VCaP (cell line): ENCODE results near the gene CDCA3.
"Not testable (repeated sequence)": the region's sequence is repeated elsewhere in the genome, so short reads cannot be mapped to it uniquely, and the experiment has no call there.

Experiments used
- H3K27ac ChIP-seq: fragments of 450-650 bp; 2 replicates; pipeline ENCODE4 v1.5.1; 2017
- TF ChIP-seq, protein P1 (sequence below): fragments of 450-650 bp; conservative IDR thresholded peaks from 2 replicates; pipeline ENCODE4 v1.5.1; 2017; ENCODE audit warnings: mild to moderate bottlenecking, moderate library complexity

CDCA3 gene

DNA sequence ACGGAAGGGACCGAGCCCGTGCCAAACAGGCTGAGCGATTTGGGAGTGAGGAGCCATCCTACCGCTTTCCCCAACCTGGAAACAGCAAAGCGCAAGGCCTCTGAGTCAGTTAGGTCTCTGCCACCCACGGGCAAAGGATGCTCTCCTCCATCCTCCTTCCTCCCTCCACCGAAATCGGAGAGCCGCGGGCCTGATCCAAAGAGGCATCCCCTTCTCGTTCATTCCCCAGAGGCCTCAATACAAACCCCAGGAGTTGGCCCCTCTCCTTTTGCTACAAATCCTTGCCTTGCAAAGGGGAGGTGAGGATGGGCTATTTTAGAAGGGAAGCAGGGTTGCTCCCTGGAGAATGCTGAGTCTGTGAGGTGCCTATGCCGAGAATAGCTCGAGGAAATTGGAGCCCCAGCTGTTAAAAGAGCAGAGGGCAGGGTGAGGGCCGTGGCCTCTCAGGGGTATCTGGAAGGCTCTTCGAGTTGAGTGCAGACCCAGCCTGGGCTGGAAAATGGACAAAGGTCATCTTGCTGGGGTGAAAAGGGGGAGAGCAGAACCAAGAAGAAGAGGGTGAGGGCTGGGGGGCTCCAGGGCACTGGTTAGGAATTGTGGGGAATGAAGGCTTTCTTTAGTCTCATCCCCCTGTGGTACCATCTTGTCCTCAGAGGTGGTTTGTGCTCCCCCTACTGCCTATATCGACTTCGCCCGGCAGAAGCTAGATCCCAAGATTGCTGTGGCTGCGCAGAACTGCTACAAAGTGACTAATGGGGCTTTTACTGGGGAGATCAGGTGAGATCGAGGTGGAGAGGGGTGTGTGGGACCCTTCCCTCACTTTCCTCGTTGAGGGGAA is 17.3 kb upstream of the CDCA3 start:
- TF ChIP-seq, protein P1, sequence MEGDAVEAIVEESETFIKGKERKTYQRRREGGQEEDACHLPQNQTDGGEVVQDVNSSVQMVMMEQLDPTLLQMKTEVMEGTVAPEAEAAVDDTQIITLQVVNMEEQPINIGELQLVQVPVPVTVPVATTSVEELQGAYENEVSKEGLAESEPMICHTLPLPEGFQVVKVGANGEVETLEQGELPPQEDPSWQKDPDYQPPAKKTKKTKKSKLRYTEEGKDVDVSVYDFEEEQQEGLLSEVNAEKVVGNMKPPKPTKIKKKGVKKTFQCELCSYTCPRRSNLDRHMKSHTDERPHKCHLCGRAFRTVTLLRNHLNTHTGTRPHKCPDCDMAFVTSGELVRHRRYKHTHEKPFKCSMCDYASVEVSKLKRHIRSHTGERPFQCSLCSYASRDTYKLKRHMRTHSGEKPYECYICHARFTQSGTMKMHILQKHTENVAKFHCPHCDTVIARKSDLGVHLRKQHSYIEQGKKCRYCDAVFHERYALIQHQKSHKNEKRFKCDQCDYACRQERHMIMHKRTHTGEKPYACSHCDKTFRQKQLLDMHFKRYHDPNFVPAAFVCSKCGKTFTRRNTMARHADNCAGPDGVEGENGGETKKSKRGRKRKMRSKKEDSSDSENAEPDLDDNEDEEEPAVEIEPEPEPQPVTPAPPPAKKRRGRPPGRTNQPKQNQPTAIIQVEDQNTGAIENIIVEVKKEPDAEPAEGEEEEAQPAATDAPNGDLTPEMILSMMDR, result no peak
- H3K27ac ChIP-seq, result peak overlapping the region; percentile 99

DNA sequence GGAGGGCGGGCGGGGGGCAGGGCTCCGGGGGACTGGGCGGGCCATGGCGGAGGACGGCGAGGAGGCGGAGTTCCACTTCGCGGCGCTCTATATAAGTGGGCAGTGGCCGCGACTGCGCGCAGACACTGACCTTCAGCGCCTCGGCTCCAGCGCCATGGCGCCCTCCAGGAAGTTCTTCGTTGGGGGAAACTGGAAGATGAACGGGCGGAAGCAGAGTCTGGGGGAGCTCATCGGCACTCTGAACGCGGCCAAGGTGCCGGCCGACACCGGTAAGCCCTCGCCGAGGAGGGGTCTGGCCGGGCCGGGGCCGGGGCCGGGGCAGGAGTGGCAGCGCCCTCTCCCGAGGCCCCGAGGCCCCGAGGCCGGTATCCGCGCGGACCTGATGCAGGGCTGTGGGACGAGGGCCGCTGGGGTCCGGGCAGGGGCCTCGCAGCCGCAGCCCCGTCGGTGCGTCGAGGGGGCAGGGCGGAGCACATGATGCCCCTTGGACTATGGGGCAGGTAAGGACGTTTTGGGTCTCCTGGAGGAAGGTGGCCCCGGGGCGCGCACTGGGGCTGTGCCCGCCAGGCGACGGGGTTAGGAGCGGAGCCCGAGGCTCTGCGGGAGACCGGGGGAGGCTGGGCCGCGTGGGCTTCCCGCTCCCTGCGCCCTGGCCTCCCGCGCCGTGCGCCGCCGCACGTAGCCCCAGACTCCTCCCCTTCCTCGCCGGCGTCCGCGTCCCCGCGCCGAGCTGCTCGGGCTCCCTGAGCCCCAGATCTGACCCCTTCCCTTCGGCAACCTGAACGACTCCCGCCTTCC is 16.5 kb upstream of the CDCA3 start, which contains the start of gene TPI1:
Gene TPI1 (plus strand): TSS at position 119 of the 798 bp plus-strand sequence. CDS start 36 bp downstream, at position 155.
- peak within 1 kb of the TSS; percentile 99 for H3K27ac ChIP-seq
- TF ChIP-seq, protein P1, result no peak

DNA sequence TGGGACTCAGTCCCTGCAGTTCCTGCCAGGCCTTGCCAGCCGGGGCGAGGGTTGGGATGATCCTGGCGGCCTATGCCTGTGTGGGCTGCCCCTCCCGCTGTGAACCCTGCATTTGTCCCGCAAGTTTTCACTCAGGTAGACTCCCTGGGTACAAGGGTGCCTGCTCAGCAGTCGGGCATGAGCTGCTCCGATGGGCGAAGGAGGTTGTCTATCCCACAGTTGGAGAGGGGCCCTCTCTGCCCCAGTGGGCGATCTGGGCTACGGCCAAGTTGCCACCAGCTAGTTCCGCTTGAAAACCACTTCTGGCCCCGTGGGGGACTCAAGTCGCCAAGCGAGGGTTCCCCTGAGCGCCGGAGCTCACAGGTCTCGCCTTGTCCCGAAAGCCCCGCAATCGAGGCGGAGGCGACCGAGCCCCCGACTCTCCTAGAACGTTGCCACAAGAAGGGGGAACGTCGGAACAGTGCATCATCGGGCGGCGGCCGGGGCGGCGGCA is 15.9 kb upstream of the CDCA3 start:
- H3K27ac ChIP-seq, result peak overlapping the region; percentile 99

DNA sequence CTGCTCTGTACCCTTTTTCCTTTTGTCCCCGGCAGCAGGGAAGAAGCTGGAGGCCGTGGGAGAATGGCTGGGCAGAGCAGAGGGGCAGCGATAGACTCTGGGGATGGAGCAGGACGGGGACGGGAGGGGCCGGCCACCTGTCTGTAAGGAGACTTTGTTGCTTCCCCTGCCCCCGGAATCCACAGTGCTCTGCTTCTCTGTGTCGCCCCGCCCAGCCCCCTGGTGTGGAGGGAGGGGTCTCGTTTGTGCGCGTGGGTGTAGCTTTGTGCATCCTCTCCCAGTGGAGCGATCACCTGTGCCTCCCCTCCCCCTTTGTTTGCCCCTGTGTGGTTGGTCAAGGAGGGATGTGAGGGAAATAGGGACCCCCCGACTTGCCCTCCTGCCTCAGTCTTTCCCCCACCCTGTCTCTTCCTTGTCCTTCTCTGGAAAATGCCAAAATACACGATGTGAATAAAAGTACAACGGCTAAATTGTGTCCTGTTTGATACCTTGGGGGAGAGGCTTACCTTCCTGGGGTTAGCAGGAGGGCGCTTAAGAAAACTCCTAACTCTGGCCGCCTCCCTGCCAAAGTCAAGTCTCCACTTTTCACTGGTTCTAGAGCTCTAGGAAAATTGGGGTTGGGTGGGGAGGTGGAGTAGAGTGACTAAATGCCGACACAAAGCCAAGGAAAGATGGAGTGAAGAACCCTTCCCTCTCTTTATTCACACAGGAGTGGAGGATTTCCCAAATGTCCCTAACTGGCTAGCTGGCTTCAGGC is 15.3 kb upstream of the CDCA3 start:
- H3K27ac ChIP-seq, result peak overlapping the region; percentile 99

More for the DNA sequence above, 15.9 kb upstream of the CDCA3 start:
- TF ChIP-seq, protein P1, result no peak

DNA sequence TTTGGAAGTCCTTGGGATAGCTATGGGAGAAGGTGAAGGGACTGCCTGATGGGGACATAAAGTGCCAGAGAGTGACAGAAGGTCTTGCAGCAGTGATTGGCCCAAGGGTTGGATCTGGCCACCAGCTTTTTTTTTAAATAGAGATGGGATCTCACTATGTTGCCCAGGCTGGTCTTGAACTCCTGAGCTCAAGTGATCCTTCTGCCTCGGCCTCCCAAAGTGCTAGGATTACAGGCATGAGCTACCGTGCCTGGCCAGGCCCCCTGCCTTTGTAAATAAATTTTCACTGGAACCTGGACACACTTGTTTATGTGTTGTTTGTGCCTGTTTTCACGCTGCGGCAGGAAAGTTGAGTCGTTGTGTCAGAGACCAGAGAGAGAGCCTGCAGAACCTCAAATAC is 14.2 kb upstream of the CDCA3 start:
- H3K27ac ChIP-seq, result not testable (repeated sequence)

More for the DNA sequence above, 15.3 kb upstream of the CDCA3 start:
- TF ChIP-seq, protein P1, result no peak

DNA sequence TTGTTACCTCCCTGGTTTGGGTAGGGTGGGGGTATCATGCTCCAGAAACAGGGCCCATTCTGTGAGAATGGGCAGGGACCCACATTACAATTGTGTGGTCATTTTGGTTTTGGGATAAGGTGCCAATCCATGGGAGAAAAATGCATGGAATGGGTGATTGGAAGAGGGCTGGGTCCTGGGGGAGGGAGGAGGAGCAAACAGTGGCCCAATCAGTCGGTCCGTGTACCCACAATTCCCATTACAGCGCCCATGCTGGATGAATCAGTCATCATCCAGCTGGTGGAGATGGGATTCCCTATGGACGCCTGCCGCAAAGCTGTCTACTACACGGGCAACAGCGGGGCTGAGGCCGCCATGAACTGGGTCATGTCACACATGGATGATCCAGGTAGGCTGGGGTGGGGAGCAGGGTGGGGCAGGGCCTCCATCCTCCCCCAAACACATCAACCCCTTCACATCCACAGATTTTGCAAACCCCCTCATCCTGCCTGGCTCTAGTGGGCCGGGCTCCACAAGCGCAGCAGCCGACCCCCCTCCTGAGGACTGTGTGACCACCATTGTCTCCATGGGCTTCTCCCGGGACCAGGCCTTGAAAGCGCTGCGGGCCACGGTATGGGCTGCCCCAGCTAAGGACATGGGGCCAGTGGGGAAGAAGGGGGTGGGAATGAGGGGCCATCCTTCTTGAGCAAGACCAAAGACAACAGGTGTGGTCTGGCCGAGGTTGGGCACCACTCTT is 12.7 kb upstream of the CDCA3 start:
- H3K27ac ChIP-seq, result no peak overlapping the region
- TF ChIP-seq, protein P1, result no peak

DNA sequence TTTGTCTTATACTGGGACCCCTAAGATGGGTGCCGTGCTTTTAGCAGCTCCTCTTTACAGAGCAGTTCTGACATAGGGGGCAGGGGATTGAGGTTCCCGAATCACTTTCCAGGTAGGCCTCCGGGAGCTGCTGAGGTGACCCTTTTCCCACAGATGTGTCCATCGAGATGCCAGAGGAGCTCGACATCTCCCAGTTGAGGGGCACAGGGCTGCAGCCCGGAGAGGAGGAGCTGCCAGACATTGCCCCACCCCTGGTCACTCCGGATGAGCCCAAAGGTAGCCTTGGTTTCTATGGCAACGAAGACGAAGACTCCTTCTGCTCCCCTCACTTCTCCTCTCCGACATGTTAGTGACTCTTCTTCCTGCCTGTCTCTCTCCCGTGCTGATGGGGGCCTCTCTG is 11.9 kb upstream of the CDCA3 start:
- TF ChIP-seq, protein P1, result no peak
- H3K27ac ChIP-seq, result no peak overlapping the region
